Measurements from ENCODE around the gene CACYBP. TPM values are rescaled to one million over a fixed set of nuclear protein-coding genes. Genes with fewer than 3 reads are reported as not detected.

CACYBP gene
- total RNA-seq, 1 donor from 2014 or later, result 98.0 TPM

DNA sequence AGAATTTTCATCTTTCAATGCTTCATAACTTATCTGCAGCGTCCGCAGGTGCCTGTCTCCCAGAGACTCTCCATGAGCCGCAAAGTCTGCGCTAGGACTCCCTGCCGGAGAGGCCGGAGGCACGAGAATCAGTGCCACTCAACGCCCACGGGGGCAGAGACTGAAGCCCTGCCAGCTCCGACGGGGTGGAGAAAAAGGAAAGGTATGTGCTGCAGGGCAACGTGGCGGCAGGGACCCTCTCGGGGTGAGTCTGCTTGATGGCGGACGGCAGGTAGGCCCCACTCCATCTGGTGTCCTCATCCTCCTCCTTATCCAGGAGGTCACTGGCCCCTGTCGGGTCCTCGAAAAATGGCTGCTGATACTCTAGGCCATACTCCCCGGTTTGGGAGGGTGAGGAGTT is 45.4 kb downstream of the CACYBP start:
- H3K27me3 ChIP-seq (ENCODE audit: control insufficient read depth, insufficient read depth, low read length), result no peaks in the 10 kb centered on the region
- no peak for DNase-seq (ENCODE audit: low read depth)
- no peaks in the 10 kb centered on the region for H3K36me3 ChIP-seq (ENCODE audit: control insufficient read depth, insufficient read depth, low read length)
- TF ChIP-seq, protein P1, sequence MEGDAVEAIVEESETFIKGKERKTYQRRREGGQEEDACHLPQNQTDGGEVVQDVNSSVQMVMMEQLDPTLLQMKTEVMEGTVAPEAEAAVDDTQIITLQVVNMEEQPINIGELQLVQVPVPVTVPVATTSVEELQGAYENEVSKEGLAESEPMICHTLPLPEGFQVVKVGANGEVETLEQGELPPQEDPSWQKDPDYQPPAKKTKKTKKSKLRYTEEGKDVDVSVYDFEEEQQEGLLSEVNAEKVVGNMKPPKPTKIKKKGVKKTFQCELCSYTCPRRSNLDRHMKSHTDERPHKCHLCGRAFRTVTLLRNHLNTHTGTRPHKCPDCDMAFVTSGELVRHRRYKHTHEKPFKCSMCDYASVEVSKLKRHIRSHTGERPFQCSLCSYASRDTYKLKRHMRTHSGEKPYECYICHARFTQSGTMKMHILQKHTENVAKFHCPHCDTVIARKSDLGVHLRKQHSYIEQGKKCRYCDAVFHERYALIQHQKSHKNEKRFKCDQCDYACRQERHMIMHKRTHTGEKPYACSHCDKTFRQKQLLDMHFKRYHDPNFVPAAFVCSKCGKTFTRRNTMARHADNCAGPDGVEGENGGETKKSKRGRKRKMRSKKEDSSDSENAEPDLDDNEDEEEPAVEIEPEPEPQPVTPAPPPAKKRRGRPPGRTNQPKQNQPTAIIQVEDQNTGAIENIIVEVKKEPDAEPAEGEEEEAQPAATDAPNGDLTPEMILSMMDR (IDR thresholded peaks at IDR 0.05; ENCODE audit: insufficient read depth, low read length, poor library complexity, severe bottlenecking), result no peak
- H3K4me3 ChIP-seq (ENCODE audit: low read depth, low read length), result no peak overlapping the region

DNA sequence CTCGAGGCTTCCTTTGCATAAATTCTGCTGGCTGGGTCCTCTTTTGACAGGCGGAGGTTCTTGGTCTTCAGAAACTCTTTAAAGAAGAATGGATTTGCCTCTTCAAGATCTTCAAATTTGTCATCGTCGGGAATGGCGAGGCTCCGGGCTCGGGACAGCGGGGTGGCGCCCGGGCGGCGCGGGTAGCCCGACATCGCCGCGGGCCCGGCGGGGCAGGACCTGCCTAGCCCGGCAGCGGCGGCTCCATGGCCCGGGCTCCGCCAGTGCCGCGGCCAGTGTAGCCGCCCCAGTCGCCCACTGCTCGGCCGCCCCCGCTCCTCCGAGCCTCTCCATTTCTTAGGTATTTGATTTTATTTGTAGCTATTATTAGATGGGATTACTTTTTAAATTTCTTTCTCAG is 45.8 kb downstream of the CACYBP start:
- TF ChIP-seq, protein P1 (IDR thresholded peaks at IDR 0.05; ENCODE audit: insufficient read depth, low read length, poor library complexity, severe bottlenecking), result no peak
- no peak for DNase-seq (ENCODE audit: low read depth)
- Histone ChIP-seq H3K36me3 (ENCODE audit: control insufficient read depth, insufficient read depth, low read length) (no peaks in the 10 kb centered on the region), H3K4me3 (ENCODE audit: low read depth, low read length) (no peak overlapping the region), H3K27me3 (ENCODE audit: control insufficient read depth, insufficient read depth, low read length) (no peaks in the 10 kb centered on the region)

GRCh38 chr1:175050992-175051391 is 51.2 kb downstream of the CACYBP start:
- no peaks in the 10 kb centered on the region for H3K36me3 ChIP-seq (ENCODE audit: control insufficient read depth, insufficient read depth, low read length)
- no peaks in the 10 kb centered on the region for H3K27me3 ChIP-seq (ENCODE audit: control insufficient read depth, insufficient read depth, low read length)
- H3K4me3 ChIP-seq (ENCODE audit: low read depth, low read length), result no peak overlapping the region
- TF ChIP-seq, protein P1 (IDR thresholded peaks at IDR 0.05; ENCODE audit: insufficient read depth, low read length, poor library complexity, severe bottlenecking), result no peak
- DNase-seq (ENCODE audit: low read depth), result no peak

DNA sequence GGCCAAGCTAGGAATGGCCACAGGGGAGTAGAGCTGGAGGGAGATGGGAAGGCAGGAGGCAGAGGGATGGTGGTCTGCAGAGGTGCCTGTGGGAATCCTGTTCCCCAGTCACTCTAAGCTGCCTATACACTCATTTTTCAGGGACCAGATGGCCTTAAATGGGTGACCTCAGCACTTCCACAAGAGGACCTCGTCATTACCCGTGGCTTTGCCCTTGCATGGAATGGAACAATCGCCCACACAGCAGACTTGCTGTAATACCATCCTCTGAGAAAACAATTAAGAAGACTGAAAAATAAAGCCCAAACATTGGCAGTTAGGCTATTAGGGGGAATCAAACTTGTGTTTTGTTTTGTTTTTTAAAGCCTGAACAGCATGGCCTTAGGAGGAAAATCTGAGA is 55.0 kb downstream of the CACYBP start:
- TF ChIP-seq, protein P1 (IDR thresholded peaks at IDR 0.05; ENCODE audit: insufficient read depth, low read length, poor library complexity, severe bottlenecking), result no peak
- no peak for DNase-seq (ENCODE audit: low read depth)
- H3K4me3 ChIP-seq (ENCODE audit: low read depth, low read length), result no peak overlapping the region

More for the DNA sequence above, 55.0 kb downstream of the CACYBP start:
- Histone ChIP-seq H3K36me3 (ENCODE audit: control insufficient read depth, insufficient read depth, low read length) (no peaks in the 10 kb centered on the region), H3K27me3 (ENCODE audit: control insufficient read depth, insufficient read depth, low read length) (no peaks in the 10 kb centered on the region)

Other genes with a start within 250 kb of the CACYBP start
- gene MRPS14, start 23.5 kb downstream of the CACYBP start, total RNA-seq, result 19.4 and 21.0 TPM in 2 replicates
- gene TNN, start 67.9 kb downstream of the CACYBP start, total RNA-seq, result not detected in 2 replicates
- gene KIAA0040, start 192.8 kb downstream of the CACYBP start, total RNA-seq, result 9.7 and 15.7 TPM in 2 replicates